HG03025 (cell line): ENCODE results near the gene FAAP100.

Experiments used
- ATAC-seq: cut with Tn5 transposase; IDR thresholded peaks from one replicate; pipeline ENCODE4 v1.9.1; 2021; ENCODE audit warnings: mild to moderate bottlenecking, moderate library complexity; ENCODE audit not compliant: unreplicated experiment, low FRiP score

FAAP100 gene

GRCh38 chr17:81513753-81514488, 38.2 kb downstream of the FAAP100 start:
- no peak for ATAC-seq

DNA sequence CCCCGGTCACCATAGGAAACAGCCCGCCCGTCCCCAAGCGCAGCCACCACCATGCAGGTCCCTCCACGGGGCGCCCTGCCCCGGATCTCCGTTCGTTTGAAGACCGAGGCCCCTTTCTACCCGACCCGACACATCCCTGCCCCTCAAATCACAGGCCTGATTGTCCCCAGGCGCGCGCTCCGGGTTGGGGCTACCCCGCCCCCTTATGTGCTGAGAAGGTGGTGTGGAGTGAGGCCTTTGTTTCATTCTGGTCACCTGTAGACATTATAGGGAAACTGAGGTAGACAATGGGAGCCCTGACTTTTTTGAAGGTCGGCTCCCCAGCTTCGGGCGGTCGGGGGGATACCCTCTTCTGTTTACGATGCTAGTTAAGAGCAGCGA, 38.8 kb downstream of the FAAP100 start:
- ATAC-seq: peak; percentile 3

GRCh38 chr17:81512562-81513371, 39.4 kb downstream of the FAAP100 start, which contains the start of gene ACTG1:
ACTG1 (minus strand) TSS chr17:81512799; CDS start chr17:81512354, 445 bp downstream.
- peak; percentile 39 for ATAC-seq

GRCh38 chr17:81511804-81512561, 40.2 kb downstream of the FAAP100 start:
- ATAC-seq: no peak

DNA sequence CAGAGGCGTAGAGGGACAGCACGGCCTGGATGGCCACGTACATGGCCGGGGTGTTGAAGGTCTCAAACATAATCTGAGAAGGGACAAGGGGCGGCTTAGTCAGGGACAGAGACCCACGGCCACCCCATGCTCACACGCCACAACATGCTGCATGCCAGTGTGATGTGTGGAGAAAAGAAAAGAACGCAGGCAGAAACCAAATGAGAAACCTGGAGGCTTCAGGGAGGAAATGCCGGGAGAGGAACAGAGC, 40.7 kb downstream of the FAAP100 start:
- no peak for ATAC-seq

DNA sequence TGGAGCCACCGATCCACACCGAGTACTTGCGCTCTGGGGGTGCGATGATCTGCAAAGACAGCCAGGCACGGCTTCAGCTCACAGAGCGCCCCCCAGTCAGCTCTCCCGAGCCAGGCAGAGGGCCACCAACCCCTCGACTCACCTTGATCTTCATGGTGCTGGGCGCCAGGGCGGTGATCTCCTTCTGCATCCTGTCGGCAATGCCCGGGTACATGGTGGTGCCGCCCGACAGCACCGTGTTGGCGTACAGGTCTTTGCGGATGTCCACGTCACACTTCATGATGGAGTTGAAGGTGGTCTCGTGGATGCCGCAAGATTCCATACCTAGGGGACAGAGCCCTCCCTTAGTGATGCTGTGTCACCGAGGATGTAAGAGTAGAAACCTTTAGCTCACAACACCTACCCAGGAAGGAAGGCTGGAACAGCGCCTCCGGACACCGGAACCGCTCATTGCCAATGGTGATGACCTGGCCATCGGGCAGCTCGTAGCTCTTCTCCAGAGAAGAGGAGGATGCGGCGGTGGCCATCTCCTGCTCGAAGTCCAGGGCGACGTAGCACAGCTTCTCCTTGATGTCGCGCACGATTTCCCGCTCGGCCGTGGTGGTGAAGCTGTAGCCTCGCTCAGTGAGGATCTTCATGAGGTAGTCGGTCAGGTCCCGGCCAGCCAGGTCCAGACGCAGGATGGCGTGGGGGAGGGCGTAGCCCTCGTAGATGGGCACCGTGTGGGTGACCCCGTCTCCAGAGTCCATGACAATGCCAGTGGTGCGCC, 41.2 kb downstream of the FAAP100 start:
- no peak for ATAC-seq

- ATAC-seq: no peak
These were observed 42.0 kb downstream of the FAAP100 start for GRCh38 chr17:81509972-81510784.

GRCh38 chr17:81509207-81509971, 42.8 kb downstream of the FAAP100 start:
- no peak for ATAC-seq

GRCh38 chr17:81508639-81509206, 43.4 kb downstream of the FAAP100 start:
- ATAC-seq: no peak

DNA sequence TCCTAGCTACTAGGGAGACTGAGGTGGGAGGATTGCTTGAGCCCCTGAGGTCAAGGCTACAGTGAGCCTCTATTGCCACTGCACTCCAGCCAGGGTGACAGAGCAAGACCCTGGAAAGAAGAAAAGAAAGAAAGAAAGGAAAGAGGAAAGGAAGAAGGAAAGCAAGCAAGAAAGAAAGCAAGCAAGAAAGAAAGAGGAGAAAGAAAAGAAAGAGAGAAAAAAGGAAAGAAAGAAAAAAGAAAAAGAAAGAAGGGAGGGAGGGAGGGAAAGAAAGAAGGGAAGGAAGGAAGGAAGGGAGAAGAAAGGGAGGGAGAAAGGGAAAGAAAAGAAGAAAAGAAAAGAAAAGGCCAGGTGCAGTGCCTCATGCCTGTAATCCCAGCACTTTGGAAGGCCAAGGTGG, 48.5 kb downstream of the FAAP100 start:
- no peak for ATAC-seq

DNA sequence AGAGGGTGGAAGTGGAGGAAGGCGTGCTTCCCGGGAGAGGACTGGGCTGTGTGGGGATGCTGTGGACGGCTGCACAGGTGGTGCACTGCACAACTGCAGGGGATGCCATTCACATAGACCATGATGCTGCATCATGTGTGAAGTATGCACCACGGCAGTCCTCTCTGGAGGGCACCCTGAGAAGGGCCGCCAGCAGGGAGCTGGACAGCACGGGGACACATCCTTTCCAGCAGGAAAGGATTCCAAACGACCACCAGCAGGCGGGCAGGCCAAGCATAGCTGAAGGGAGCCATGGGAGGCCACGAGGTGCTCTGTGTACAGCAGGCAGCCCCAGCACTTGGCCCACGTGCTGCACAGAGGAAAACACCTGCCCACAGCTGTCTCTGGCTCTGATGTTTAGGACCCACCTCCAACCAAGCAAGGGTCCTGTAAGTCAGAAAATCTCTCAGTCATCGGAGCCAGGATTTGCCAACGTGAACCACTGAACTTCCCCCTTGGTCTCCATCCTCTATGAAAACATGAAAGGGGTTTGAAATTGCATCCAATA, 49.6 kb downstream of the FAAP100 start:
- ATAC-seq: no peak

DNA sequence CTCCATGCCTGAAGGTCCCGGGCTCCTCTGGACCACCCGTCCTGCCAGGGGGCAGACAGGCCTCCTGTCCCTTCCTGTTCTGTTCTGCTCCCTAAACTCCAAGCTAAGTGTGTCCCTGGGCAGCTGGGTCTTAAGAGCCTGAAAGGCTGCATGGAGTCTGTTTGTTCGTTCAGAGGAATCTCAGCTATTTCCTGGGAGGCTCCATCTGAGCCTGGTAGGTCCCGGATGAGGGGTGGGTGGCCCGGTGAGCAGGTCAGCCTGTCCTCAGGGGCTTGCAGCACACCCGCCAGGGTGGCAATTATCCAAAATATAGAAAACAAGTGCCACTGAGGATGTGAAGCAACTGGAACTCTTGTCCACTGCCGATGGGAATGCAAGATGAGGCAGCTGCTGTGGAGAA, 52.1 kb downstream of the FAAP100 start:
- ATAC-seq: no peak

GRCh38 chr17:81499601-81499970, 52.6 kb downstream of the FAAP100 start:
- no peak for ATAC-seq

GRCh38 chr17:81498953-81499600, 53.1 kb downstream of the FAAP100 start:
- ATAC-seq: no peak

DNA sequence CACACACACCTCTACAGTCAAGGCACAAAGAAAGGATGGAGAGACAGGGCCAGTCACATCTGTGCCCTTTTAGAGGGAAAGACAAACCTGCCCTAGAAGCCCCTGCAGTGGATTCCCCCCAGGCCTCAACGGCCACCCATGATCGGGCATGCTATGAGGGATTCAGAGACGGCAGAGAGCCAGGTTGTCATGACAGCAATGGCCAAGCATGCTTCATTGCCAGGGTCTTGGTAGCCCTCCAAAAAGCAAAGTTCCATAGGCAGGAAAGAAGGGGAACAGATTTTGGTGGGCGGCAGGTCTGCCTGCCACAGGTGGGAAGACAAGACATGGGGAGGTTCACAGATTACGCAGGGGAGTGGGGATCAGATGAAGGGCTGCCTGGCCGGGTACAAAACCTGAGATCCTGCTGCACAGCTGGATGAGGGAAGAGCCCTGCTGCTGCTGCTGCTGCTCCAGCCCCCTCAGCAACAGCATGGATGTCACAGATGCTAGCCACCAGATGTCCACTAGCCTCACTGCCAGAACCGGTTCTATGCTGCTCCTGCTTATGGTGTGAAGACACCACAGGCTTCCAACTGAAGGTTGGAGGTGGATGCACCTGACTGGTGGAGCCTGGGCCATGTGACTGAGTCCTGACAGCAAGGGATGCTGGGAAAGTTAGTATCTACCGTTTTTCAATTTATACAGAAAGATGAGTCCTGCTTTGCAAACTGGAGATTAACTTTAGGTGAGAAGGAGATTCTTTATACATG, 57.4 kb downstream of the FAAP100 start:
- ATAC-seq: no peak

- no peak for ATAC-seq
These were observed 58.7 kb downstream of the FAAP100 start for GRCh38 chr17:81493198-81494038.
